Tibial nerve (tissue), 4 donors: ENCODE results near the gene UGGT2. TPM values are rescaled to one million over a fixed set of nuclear protein-coding genes. Genes with fewer than 3 reads are reported as not detected.

ENCODE experiments used
- DNase-seq, 2 donors: peaks; one replicate each; pipeline ENCODE4 v3.0.0-alpha.2; 2019; ENCODE audit warnings: low spot score in 2 of 2
- H3K27ac ChIP-seq, 4 donors: fragments of 200-600 bp; sonication (generic) in 3 of 4; one replicate each; pipeline ENCODE4 v1.5.1; 2017 to 2019; ENCODE audit warnings: mild to moderate bottlenecking in 1 of 4
- H3K27me3 ChIP-seq, 2 donors: fragments of 200-600 bp; sonication (generic) in 1 of 2; one replicate each; pipeline versions ENCODE4 v1.5.1 to v1.6.0; 2017 to 2019
- H3K36me3 ChIP-seq, 3 donors: fragments of 200-600 bp; sonication (generic); one replicate each; pipeline ENCODE4 v1.5.1; 2018 to 2019
- H3K4me1 ChIP-seq, 4 donors: fragments of 200-600 bp; sonication (generic) in 3 of 4; one replicate each; pipeline ENCODE4 v1.5.1; 2017 to 2019
- H3K4me3 ChIP-seq, 4 donors: fragments of 200-600 bp; sonication (generic) in 3 of 4; one replicate each; pipeline ENCODE4 v1.5.1; 2017 to 2019; ENCODE audit warnings: mild to moderate bottlenecking in 1 of 4, moderate library complexity in 1 of 4
- H3K9me3 ChIP-seq, 4 donors: fragments of 200-600 bp; sonication (generic) in 3 of 4; one replicate each; pipeline ENCODE4 v1.5.1; 2017 to 2019
- EP300 ChIP-seq, 2 donors: sonication (generic); formaldehyde crosslinking; IDR thresholded peaks; one replicate each; pipeline ENCODE4 v1.6.1; 2017; ENCODE audit warnings: antibody characterized with exemption in 2 of 2, mild to moderate bottlenecking in 1 of 2
- POLR2A ChIP-seq, 2 donors: fragments of 450-650 bp; IDR thresholded peaks; one replicate each; pipeline ENCODE4 v1.6.1; 2017; ENCODE audit warnings: antibody characterized with exemption in 2 of 2, mild to moderate bottlenecking in 2 of 2, moderate library complexity in 2 of 2
- WGBS, 2 donors: methylation state at CpG; one replicate each; pipeline ENCODE4 v1.1.5; 2018; 5-methylcytosine and 5-hydroxymethylcytosine counted together
- total RNA-seq, 4 donors: library from RNA; depleted of rRNA; stranded (reverse); fragments of >200 nt; gene quantifications; one replicate each; pipeline ENCODE4 v1.1.0, GENCODE V29; 2016
- TF ChIP-seq, protein P1 (sequence below), 5 experiments: fragments of 200-600 bp in 3 of 5; fragments of 450-650 bp in 2 of 5; sonication (generic) in 3 of 5; IDR thresholded peaks; one replicate each; pipeline ENCODE4 v1.5.1; 2016 to 2019; ENCODE audit warnings: antibody characterized with exemption in 5 of 5, mild to moderate bottlenecking in 3 of 5, moderate library complexity in 2 of 5

Gene UGGT2
- total RNA-seq, 4 donors from 2014 or later: 47.7 to 62.4 (median 61.0) TPM

DNA sequence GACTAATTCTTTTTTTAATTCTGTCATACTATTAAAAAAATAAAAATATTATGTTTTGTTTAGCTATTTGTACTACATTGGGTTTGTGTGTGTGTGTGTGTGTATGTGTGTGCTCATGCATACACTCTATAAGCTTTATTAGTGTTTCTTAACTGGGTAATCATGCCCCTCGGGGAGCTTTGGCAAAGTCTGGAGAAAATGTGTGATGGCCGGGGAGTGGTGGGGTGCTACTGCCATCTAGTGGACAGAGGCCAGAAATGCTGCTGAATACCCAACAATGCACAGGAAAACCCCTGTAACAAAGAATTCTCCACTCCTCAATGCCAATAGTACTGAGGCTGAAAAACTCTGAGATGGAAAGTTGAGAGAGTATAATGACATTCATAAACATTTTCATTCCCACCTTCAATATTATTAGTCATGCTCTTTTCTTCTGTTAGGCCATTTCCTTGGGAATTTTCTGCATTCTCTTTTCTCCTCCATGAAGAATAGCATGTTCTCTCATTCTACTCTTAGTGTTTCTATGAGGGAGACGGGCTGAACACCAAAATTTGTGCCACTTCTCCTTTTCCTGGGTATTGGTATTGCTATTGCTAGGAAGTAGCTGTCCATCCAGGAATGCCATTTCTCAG is 219.0 kb downstream of the UGGT2 start:
- no peak overlapping the region for H3K4me3 ChIP-seq
- H3K36me3 ChIP-seq: peaks cover 0 to 27% (median 0%) of the 10 kb centered on the region in 3 donors
- H3K9me3 ChIP-seq: peaks cover 0 to 22% (median 4%) of the 10 kb centered on the region in 4 donors
- H3K4me1 ChIP-seq: peaks cover 0 to 10% (median 0%) of the 10 kb centered on the region in 4 donors
- peak; percentile 28 to 59 for DNase-seq
- no peak overlapping the region for H3K27ac ChIP-seq
- 16 to 23% methylated on average over 3 of the region's 3 CpGs for WGBS, 2 donors
- H3K27me3 ChIP-seq: no peaks in the 10 kb centered on the region
- TF ChIP-seq, protein P1, sequence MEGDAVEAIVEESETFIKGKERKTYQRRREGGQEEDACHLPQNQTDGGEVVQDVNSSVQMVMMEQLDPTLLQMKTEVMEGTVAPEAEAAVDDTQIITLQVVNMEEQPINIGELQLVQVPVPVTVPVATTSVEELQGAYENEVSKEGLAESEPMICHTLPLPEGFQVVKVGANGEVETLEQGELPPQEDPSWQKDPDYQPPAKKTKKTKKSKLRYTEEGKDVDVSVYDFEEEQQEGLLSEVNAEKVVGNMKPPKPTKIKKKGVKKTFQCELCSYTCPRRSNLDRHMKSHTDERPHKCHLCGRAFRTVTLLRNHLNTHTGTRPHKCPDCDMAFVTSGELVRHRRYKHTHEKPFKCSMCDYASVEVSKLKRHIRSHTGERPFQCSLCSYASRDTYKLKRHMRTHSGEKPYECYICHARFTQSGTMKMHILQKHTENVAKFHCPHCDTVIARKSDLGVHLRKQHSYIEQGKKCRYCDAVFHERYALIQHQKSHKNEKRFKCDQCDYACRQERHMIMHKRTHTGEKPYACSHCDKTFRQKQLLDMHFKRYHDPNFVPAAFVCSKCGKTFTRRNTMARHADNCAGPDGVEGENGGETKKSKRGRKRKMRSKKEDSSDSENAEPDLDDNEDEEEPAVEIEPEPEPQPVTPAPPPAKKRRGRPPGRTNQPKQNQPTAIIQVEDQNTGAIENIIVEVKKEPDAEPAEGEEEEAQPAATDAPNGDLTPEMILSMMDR (IDR thresholded peaks at IDR 0.05): peak; percentile 77 to 87 (median 83)
- TF ChIP-seq EP300 (IDR thresholded peaks at IDR 0.05): no peak
- no peak for TF ChIP-seq POLR2A (IDR thresholded peaks at IDR 0.05)

DNA sequence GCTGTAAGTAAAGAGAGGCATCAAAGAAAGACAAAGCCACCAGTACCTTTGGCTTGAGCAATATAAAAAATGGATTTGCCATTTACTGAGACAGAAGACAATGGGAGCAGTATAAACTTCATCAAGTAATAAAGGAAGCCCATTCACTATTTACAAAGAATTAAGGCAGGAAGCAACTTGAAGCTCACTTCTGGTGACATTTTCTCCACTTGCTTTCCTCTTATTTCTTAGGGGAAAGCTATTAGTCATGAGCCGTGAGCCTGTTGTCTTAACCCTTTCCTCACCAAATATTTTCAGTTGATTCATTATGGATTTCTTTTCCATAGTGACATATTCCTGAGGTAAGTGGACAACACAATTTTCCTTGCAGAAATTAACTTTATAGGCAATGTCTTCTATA is 219.5 kb downstream of the UGGT2 start:
- Histone ChIP-seq H3K4me3 (no peak overlapping the region), H3K4me1 (peaks cover 0 to 10% (median 0%) of the 10 kb centered on the region in 4 donors), H3K9me3 (peaks cover 0 to 17% (median 4%) of the 10 kb centered on the region in 4 donors), H3K27ac (no peak overlapping the region), H3K36me3 (peaks cover 0 to 28% (median 0%) of the 10 kb centered on the region in 3 donors), H3K27me3 (no peaks in the 10 kb centered on the region)
- TF ChIP-seq EP300 (IDR thresholded peaks at IDR 0.05) (no peak), POLR2A (IDR thresholded peaks at IDR 0.05) (no peak)
- TF ChIP-seq, protein P1 (IDR thresholded peaks at IDR 0.05): no peak
- DNase-seq: no peak
- WGBS, 2 donors: 8% methylated on average over 1 of the region's 1 CpG

DNA sequence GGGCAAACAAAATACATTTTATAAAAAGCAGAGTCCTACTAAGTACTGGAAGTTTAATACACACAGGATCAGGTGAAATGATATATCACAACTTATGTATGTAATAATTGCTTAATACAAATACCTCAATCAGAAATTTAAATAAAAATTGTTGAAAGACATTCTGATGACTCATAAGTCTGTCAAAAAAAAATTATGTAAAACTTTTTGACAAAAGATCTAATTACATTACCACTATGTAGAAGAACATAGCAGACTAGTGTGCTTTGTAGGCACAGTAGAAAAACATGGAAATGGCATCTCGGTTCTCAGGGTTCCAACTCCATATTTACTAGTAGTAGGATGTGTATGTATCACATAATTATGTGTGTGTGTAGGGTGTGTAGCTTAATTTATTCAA is 220.1 kb downstream of the UGGT2 start:
- TF ChIP-seq POLR2A (IDR thresholded peaks at IDR 0.05): no peak
- TF ChIP-seq, protein P1 (IDR thresholded peaks at IDR 0.05): no peak
- TF ChIP-seq EP300 (IDR thresholded peaks at IDR 0.05): no peak
- no peak for DNase-seq
- 53 to 62% methylated on average over 1 of the region's 1 CpG for WGBS, 2 donors
- Histone ChIP-seq H3K36me3 (peaks cover 0 to 25% (median 0%) of the 10 kb centered on the region in 3 donors), H3K9me3 (peaks cover 0 to 13% (median 4%) of the 10 kb centered on the region in 4 donors), H3K27me3 (no peaks in the 10 kb centered on the region), H3K4me3 (no peak overlapping the region), H3K4me1 (peaks cover 0 to 10% (median 0%) of the 10 kb centered on the region in 4 donors), H3K27ac (no peak overlapping the region)

DNA sequence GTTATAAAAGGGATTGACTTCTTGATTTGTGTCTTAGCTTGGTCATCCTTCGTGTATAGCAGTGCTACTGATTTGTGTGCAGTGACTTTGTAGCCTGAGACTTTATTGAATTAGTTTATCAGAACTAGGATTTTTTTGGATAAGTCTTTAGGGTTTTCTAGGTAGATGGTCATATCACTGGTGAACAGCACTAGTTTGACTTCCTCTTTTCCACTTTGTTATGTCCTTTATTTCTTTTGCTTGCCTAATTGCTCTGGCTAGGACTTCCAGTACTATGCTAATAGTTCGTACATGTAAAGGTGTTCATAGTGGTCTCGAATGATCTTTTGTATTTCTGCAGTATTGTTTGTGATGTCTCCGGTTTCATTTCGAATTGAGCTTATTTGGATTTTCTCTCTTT is 230.9 kb downstream of the UGGT2 start:
- no peak overlapping the region for H3K4me3 ChIP-seq
- no peaks in the 10 kb centered on the region for H3K9me3 ChIP-seq
- no peak overlapping the region for H3K27ac ChIP-seq
- no peak for TF ChIP-seq EP300 (IDR thresholded peaks at IDR 0.05)
- TF ChIP-seq POLR2A (IDR thresholded peaks at IDR 0.05): no peak
- TF ChIP-seq, protein P1 (IDR thresholded peaks at IDR 0.05): no peak
- DNase-seq: no peak
- H3K4me1 ChIP-seq: no peaks in the 10 kb centered on the region
- H3K36me3 ChIP-seq: peaks cover 0 to 38% (median 0%) of the 10 kb centered on the region in 3 donors
- WGBS, 2 donors: 97% methylated on average over 5 of the region's 5 CpGs
- H3K27me3 ChIP-seq: no peaks in the 10 kb centered on the region

DNA sequence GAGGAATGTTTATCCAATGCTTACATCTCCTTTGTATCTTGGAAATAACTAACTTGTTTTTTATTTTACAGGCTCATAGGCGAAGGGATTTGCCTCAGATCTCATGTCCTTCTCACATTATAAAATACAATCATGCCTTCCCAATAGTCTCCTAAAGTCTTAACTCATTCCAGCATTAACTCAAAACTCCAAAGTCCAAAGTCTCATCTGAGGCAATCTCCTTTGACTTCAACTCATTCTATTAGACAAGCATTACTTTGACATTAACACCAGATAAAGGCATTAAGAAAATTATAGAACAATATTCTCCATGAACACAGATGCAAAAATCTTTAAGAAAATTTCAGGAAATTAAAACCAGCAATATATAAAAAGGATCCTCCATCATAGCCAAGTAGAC is 238.7 kb downstream of the UGGT2 start:
- Histone ChIP-seq H3K9me3 (peaks cover 0 to 28% (median 4%) of the 10 kb centered on the region in 4 donors), H3K27me3 (no peaks in the 10 kb centered on the region), H3K4me1 (no peaks in the 10 kb centered on the region), H3K27ac (no peak overlapping the region), H3K36me3 (peaks cover 0 to 86% (median 0%) of the 10 kb centered on the region in 3 donors), H3K4me3 (no peak overlapping the region)
- TF ChIP-seq, protein P1 (IDR thresholded peaks at IDR 0.05): no peak
- no peak for TF ChIP-seq POLR2A (IDR thresholded peaks at IDR 0.05)
- DNase-seq: no peak
- 95 to 97% methylated on average over 1 of the region's 1 CpG for WGBS, 2 donors
